Endothelial cell of umbilical vein (primary cell): ENCODE measurements around the gene ZNF253.

ENCODE experiments used
- CTCF ChIP-seq, 2 donors: IDR thresholded peaks; 1 replicate in 1 of 2; 2 replicates in 1 of 2; pipeline ENCODE4 v1.5.1; 2011; ENCODE audit warnings: low read length in 2 of 2, mild to moderate bottlenecking in 2 of 2, moderate library complexity in 2 of 2, control low read depth in 1 of 2, inconsistent platforms in 1 of 2, low read depth in 1 of 2; ENCODE audit not compliant: insufficient read depth in 1 of 2; ENCODE audit errors: extremely low read depth in 1 of 2
- EZH2 ChIP-seq: IDR thresholded peaks from 2 replicates; pipeline ENCODE4 v1.6.1; 2012; ENCODE audit warnings: borderline replicate concordance, low read depth, mild to moderate bottlenecking, moderate library complexity, low read length, inconsistent platforms; ENCODE audit not compliant: severe bottlenecking
- FOS ChIP-seq: IDR thresholded peaks from 2 replicates; pipeline ENCODE4 v1.6.1; 2011; ENCODE audit warnings: mild to moderate bottlenecking, low read length, moderate library complexity, borderline replicate concordance; ENCODE audit not compliant: insufficient read depth
- JUN ChIP-seq: IDR thresholded peaks from 2 replicates; pipeline ENCODE4 v1.6.1; 2011; ENCODE audit warnings: borderline replicate concordance, low read depth; ENCODE audit not compliant: insufficient read length, insufficient read depth
- MAX ChIP-seq: IDR thresholded peaks from 2 replicates; pipeline ENCODE4 v1.6.1; 2011; ENCODE audit not compliant: insufficient read depth, insufficient read length
- POLR2A ChIP-seq: IDR thresholded peaks from 2 replicates; pipeline ENCODE4 v1.6.1; 2012; ENCODE audit warnings: low read depth, mild to moderate bottlenecking, control low read depth, low read length
- POLR2AphosphoS5 ChIP-seq: IDR thresholded peaks from 2 replicates; pipeline ENCODE4 v1.6.1; 2012; ENCODE audit warnings: low read depth, mild to moderate bottlenecking, control low read depth, low read length, moderate library complexity; ENCODE audit not compliant: insufficient read depth

- no peak for TF ChIP-seq CTCF (IDR thresholded peaks at IDR 0.05; ENCODE audit: extremely low read depth in 1 of 2, insufficient read depth in 1 of 2, low read depth in 1 of 2, low read length in 2 of 2)
- TF ChIP-seq POLR2A, result no peak
- TF ChIP-seq EZH2, result no peak
- no peak for TF ChIP-seq POLR2AphosphoS5
- TF ChIP-seq MAX, result no peak
- no peak for TF ChIP-seq FOS
- no peak for TF ChIP-seq JUN
Measured at GRCh38 chr19:19871932-19872331, 6.2 kb downstream of the ZNF253 start.
